CD14-positive monocyte (primary cell): ENCODE data around the gene RALGAPA1. TPM values are rescaled to one million over a fixed set of nuclear protein-coding genes. Genes with fewer than 3 reads are reported as not detected.

ENCODE experiments used
- DNase-seq, 3 donors: peaks; one replicate each; pipeline ENCODE4 v3.0.0-alpha.2; 2011 to 2022
- H2AFZ ChIP-seq: 2 replicates; pipeline ENCODE4 v1.6.0; 2012; ENCODE audit warnings: mild to moderate bottlenecking, low read depth, low read length, inconsistent platforms; ENCODE audit not compliant: insufficient read depth, poor library complexity, severe bottlenecking
- H3K27ac ChIP-seq, 2 donors: 1 replicate in 1 of 2; 2 replicates in 1 of 2; pipeline ENCODE4 v1.5.1; 2012 to 2013; ENCODE audit warnings: low read length in 2 of 2, control low read depth in 1 of 2, inconsistent platforms in 1 of 2, low read depth in 1 of 2, mild to moderate bottlenecking in 1 of 2
- H3K27me3 ChIP-seq, 2 donors: one replicate each; pipeline versions ENCODE4 v1.6.0 to v1.6.1; 2011 to 2013; ENCODE audit warnings: low read length in 2 of 2; ENCODE audit not compliant: control insufficient read depth in 2 of 2, insufficient read depth in 2 of 2
- H3K36me3 ChIP-seq, 2 donors: replicated peaks in 1 of 2; 1 replicate in 1 of 2; 2 replicates in 1 of 2; pipeline versions ENCODE4 v1.5.1 to v1.6.1; 2012 to 2013; ENCODE audit warnings: low read length in 2 of 2, control low read depth in 1 of 2, inconsistent platforms in 1 of 2, mild to moderate bottlenecking in 1 of 2; ENCODE audit not compliant: insufficient read depth in 2 of 2, control insufficient read depth in 1 of 2
- H3K4me1 ChIP-seq, 2 donors: 1 replicate in 1 of 2; 2 replicates in 1 of 2; pipeline versions ENCODE4 v1.5.1 to v1.6.1; 2012 to 2013; ENCODE audit warnings: low read length in 2 of 2, control low read depth in 1 of 2, inconsistent platforms in 1 of 2, mild to moderate bottlenecking in 1 of 2, moderate library complexity in 1 of 2; ENCODE audit not compliant: insufficient read depth in 2 of 2, control insufficient read depth in 1 of 2
- H3K4me2 ChIP-seq: replicated peaks from 2 replicates; pipeline ENCODE3; 2012; ENCODE audit warnings: low read length, moderate library complexity, mild to moderate bottlenecking; ENCODE audit not compliant: poor library complexity, severe bottlenecking; ENCODE audit errors: extremely low read depth
- H3K4me3 ChIP-seq, 3 experiments: fragments of 200-600 bp in 1 of 3; sonication (generic) in 1 of 3; replicated peaks in 1 of 3; 1 replicate in 2 of 3; 2 replicates in 1 of 3; pipeline ENCODE4 v1.5.1; 2011 to 2013; ENCODE audit warnings: low read length in 3 of 3, mild to moderate bottlenecking in 3 of 3, control low read depth in 2 of 3, low read depth in 2 of 3, inconsistent platforms in 1 of 3, moderate library complexity in 1 of 3
- H3K79me2 ChIP-seq: 2 replicates; pipeline ENCODE4 v1.6.0; 2012; ENCODE audit warnings: mild to moderate bottlenecking, control low read depth, inconsistent platforms, low read length, moderate library complexity; ENCODE audit not compliant: insufficient read depth
- H3K9ac ChIP-seq: 2 replicates; pipeline ENCODE4 v1.6.0; 2017; ENCODE audit warnings: low read length, mild to moderate bottlenecking; ENCODE audit not compliant: insufficient read depth, poor library complexity, severe bottlenecking
- H3K9me3 ChIP-seq, 2 donors: replicated peaks in 1 of 2; 1 replicate in 1 of 2; 2 replicates in 1 of 2; pipeline versions ENCODE4 v1.5.1 to v1.6.1; 2012 to 2013; ENCODE audit warnings: low read length in 2 of 2, control low read depth in 1 of 2; ENCODE audit not compliant: control insufficient read depth in 1 of 2, insufficient read depth in 1 of 2
- H4K20me1 ChIP-seq: 2 replicates; pipeline ENCODE4 v1.6.0; 2012; ENCODE audit warnings: mild to moderate bottlenecking, low read length, control low read depth, moderate library complexity; ENCODE audit not compliant: insufficient read depth
- H3K27ac Mint-ChIP-seq, 7 donors: one replicate each; pipeline ENCODE4 v1.8.0; 2020; ENCODE audit warnings: mild to moderate bottlenecking in 7 of 7, mixed read lengths in 7 of 7, moderate library complexity in 6 of 7, inconsistent platforms in 2 of 7
- H3K27me3 Mint-ChIP-seq, 3 donors: one replicate each; pipeline ENCODE4 v1.8.0; 2021 to 2022; ENCODE audit warnings: low read depth in 3 of 3, mild to moderate bottlenecking in 3 of 3, mixed read lengths in 3 of 3, moderate library complexity in 3 of 3, inconsistent platforms in 1 of 3
- H3K36me3 Mint-ChIP-seq, 2 donors: one replicate each; pipeline ENCODE4 v1.8.0; 2020; ENCODE audit warnings: mixed read lengths in 2 of 2, inconsistent platforms in 1 of 2, mild to moderate bottlenecking in 1 of 2
- H3K4me1 Mint-ChIP-seq: one replicate; pipeline ENCODE4 v1.8.0; 2020; ENCODE audit warnings: mild to moderate bottlenecking, mixed read lengths
- H3K4me3 Mint-ChIP-seq, 2 donors: one replicate each; pipeline ENCODE4 v1.8.0; 2020; ENCODE audit warnings: mild to moderate bottlenecking in 2 of 2, mixed read lengths in 2 of 2, moderate library complexity in 1 of 2
- H3K9me3 Mint-ChIP-seq, 7 donors: one replicate each; pipeline ENCODE4 v1.8.0; 2020 to 2022; ENCODE audit warnings: mixed read lengths in 7 of 7, mild to moderate bottlenecking in 6 of 7, moderate library complexity in 6 of 7, inconsistent platforms in 2 of 7
- CTCF ChIP-seq: fragments of 200-600 bp; IDR thresholded peaks from one replicate; pipeline ENCODE4 v1.8.0; 2022; ENCODE audit warnings: antibody characterized with exemption, mild to moderate bottlenecking
- WGBS: methylation state at CpG from one replicate; pipeline ENCODE4 v1.1.5; 2013; ENCODE audit warnings: missing lambda C conversion rate; ENCODE audit not compliant: insufficient coverage; 5-methylcytosine and 5-hydroxymethylcytosine counted together
- intact Hi-C, 2 donors: fragments of 100-400 bp; cut with micrococcal nuclease; formaldehyde crosslinking; loops; one replicate each; pipeline versions ENCODE4 v1.15.0 to v1.15.1; 2023
- polyA plus RNA-seq, 3 donors: library from polyadenylated mRNA; depleted of rRNA in 1 of 3; unstranded in 2 of 3; stranded (reverse) in 1 of 3; fragments of 300-500 nt in 2 of 3; fragments of >200 nt in 1 of 3; fragmentation: Illumina TruSeq in 2 of 3; gene quantifications; 1 replicate in 2 of 3; 2 replicates in 1 of 3; pipeline ENCODE4 v1.2.3, GENCODE V29; 2012 to 2021

The RALGAPA1 gene
- polyA plus RNA-seq, 3 donors: 3.2 to 7.4 (median 4.1) TPM

- no peak overlapping the region for H3K27ac Mint-ChIP-seq
- H3K4me1 ChIP-seq: no peaks in the 10 kb centered on the region
- DNase-seq: no peak
- H3K79me2 ChIP-seq: no peaks in the 10 kb centered on the region
- no peak overlapping the region for H3K4me2 ChIP-seq
- TF ChIP-seq CTCF: no peak
- H3K27me3 ChIP-seq: no peaks in the 10 kb centered on the region
- no peak overlapping the region for H3K27ac ChIP-seq
- H3K9me3 ChIP-seq: no peaks in the 10 kb centered on the region
- no peaks in the 10 kb centered on the region for H3K36me3 Mint-ChIP-seq
- H3K9me3 Mint-ChIP-seq: peaks cover 0 to 7% (median 0%) of the 10 kb centered on the region in 7 donors
- no peak overlapping the region for H2AFZ ChIP-seq
- WGBS: 67% methylated on average over 3 of the region's 3 CpGs
- H3K4me3 Mint-ChIP-seq: no peak overlapping the region
- intact Hi-C loops: no loop called here
- no peak overlapping the region for H3K4me3 ChIP-seq
- H4K20me1 ChIP-seq: no peaks in the 10 kb centered on the region
- H3K4me1 Mint-ChIP-seq: no peaks in the 10 kb centered on the region
- H3K9ac ChIP-seq: no peak overlapping the region
- H3K27me3 Mint-ChIP-seq: peaks cover 3 to 4% (median 4%) of the 10 kb centered on the region in 3 donors
- no peaks in the 10 kb centered on the region for H3K36me3 ChIP-seq
These were observed 305.4 kb downstream of the RALGAPA1 start for GRCh38 chr14:35503646-35504045.

GRCh38 chr14:35499180-35499579, 309.9 kb downstream of the RALGAPA1 start:
- intact Hi-C loops: no loop called here
- Histone ChIP-seq H3K4me1 (no peaks in the 10 kb centered on the region), H3K36me3 (no peaks in the 10 kb centered on the region), H3K27ac (no peak overlapping the region), H3K9ac (no peak overlapping the region), H3K4me3 (no peak overlapping the region), H4K20me1 (no peaks in the 10 kb centered on the region), H3K9me3 (peaks cover 0 to 5% of the 10 kb centered on the region in 2 donors), H2AFZ (no peak overlapping the region), H3K27me3 (no peaks in the 10 kb centered on the region), H3K79me2 (no peaks in the 10 kb centered on the region), H3K4me2 (no peak overlapping the region)
- H3K4me1 Mint-ChIP-seq: no peaks in the 10 kb centered on the region
- H3K27me3 Mint-ChIP-seq: peaks cover 4 to 8% (median 5%) of the 10 kb centered on the region in 3 donors
- no peak overlapping the region for H3K27ac Mint-ChIP-seq
- peaks cover 0 to 10% (median 1%) of the 10 kb centered on the region in 7 donors for H3K9me3 Mint-ChIP-seq
- no peak for DNase-seq
- H3K4me3 Mint-ChIP-seq: no peak overlapping the region
- H3K36me3 Mint-ChIP-seq: no peaks in the 10 kb centered on the region
- WGBS: 100% methylated on average over 2 of the region's 2 CpGs
- TF ChIP-seq CTCF: no peak
